Smooth muscle cell (in vitro differentiated cells): ENCODE measurements around the gene PSMD12. TPM values are rescaled to one million over a fixed set of nuclear protein-coding genes. Genes with fewer than 3 reads are reported as not detected.
A peak's percentile ranks its signal among the peaks of the same experiment; 100 is the strongest.

Source experiments
- DNase-seq: peaks from one replicate; lab custom pipeline; 2025; ENCODE audit not compliant: unreplicated experiment; lab: John Stamatoyannopoulos, UW
- H2AFZ ChIP-seq: fragments of 200-600 bp; sonication (generic); 2 replicates; pipeline ENCODE4 v1.6.0; 2016; ENCODE audit warnings: antibody characterized with exemption, low read depth, mild to moderate bottlenecking
- H3F3A ChIP-seq: fragments of 200-600 bp; sonication (generic); 2 replicates; pipeline ENCODE4 v1.6.0; 2017; ENCODE audit warnings: antibody characterized with exemption, low read depth
- H3K27ac ChIP-seq: fragments of 200-600 bp; sonication (generic); 2 replicates; pipeline ENCODE4 v1.5.1; 2016; ENCODE audit warnings: low read depth, mild to moderate bottlenecking
- H3K27me3 ChIP-seq: fragments of 200-600 bp; sonication (generic); 2 replicates; pipeline ENCODE4 v1.6.1; 2016; ENCODE audit warnings: low read depth, mild to moderate bottlenecking
- H3K36me3 ChIP-seq: fragments of 200-600 bp; sonication (generic); 2 replicates; pipeline ENCODE4 v1.5.1; 2016; ENCODE audit warnings: low read depth
- H3K4me1 ChIP-seq: fragments of 200-600 bp; sonication (generic); 2 replicates; pipeline ENCODE4 v1.5.1; 2016; ENCODE audit warnings: low read depth
- H3K4me2 ChIP-seq: fragments of 200-600 bp; sonication (generic); 2 replicates; pipeline ENCODE4 v1.6.0; 2016; ENCODE audit warnings: mild to moderate bottlenecking
- H3K4me3 ChIP-seq: fragments of 200-600 bp; sonication (generic); 2 replicates; pipeline ENCODE4 v1.5.1; 2016; ENCODE audit warnings: mild to moderate bottlenecking
- H3K79me2 ChIP-seq: fragments of 200-600 bp; sonication (generic); 2 replicates; pipeline ENCODE4 v1.6.0; 2016; ENCODE audit warnings: low read depth, mild to moderate bottlenecking
- H3K9ac ChIP-seq: fragments of 200-600 bp; sonication (generic); 2 replicates; pipeline ENCODE4 v1.6.0; 2016; ENCODE audit warnings: low read depth
- H3K9me3 ChIP-seq: fragments of 200-600 bp; sonication (generic); replicated peaks from 2 replicates; pipeline ENCODE4 v1.5.1; 2016; ENCODE audit warnings: low read depth
- H4K20me1 ChIP-seq: fragments of 200-600 bp; sonication (generic); 2 replicates; pipeline ENCODE4 v1.6.0; 2016; ENCODE audit warnings: low read depth
- WGBS: methylation state at CpG from one replicate; pipeline ENCODE4 v1.1.7; 2016; ENCODE audit warnings: low lambda C conversion rate; 5-methylcytosine and 5-hydroxymethylcytosine counted together
- polyA plus RNA-seq: library from polyadenylated mRNA; unstranded; fragments of >200 nt; fragmentation: Nextera tagmentation; extraction: Ambion mirVana; gene quantifications from 2 replicates; pipeline ENCODE4 v1.2.1, GENCODE V29; 2016
- total RNA-seq: library from RNA; depleted of rRNA; stranded (reverse); fragments of >200 nt; gene quantifications from 2 replicates; pipeline ENCODE4 v1.2.3, GENCODE V29; 2014
- TF ChIP-seq, protein P1 (sequence below): fragments of 200-600 bp; sonication (generic); IDR thresholded peaks from 2 replicates; pipeline ENCODE4 v1.5.1; 2017; ENCODE audit warnings: borderline replicate concordance, mild to moderate bottlenecking, antibody characterized with exemption; ENCODE audit not compliant: insufficient read depth, poor library complexity, severe bottlenecking

The PSMD12 gene
- total and polyA plus RNA-seq, 2 experiments from 2014 or later, result 34.7 to 51.7 TPM

GRCh38 chr17:67364847-67365737 lies 1.3 kb downstream of the PSMD12 start:
- WGBS, result 83% methylated on average over 26 of the region's 26 CpGs
- peaks cover 63% of the 10 kb centered on the region for H3K79me2 ChIP-seq
- H3K9me3 ChIP-seq, result no peaks in the 10 kb centered on the region
- no peaks in the 10 kb centered on the region for H3K36me3 ChIP-seq
- peak overlapping the region; percentile 96 for H3K4me3 ChIP-seq
- peak overlapping the region; percentile 98 for H3K9ac ChIP-seq
- no peak for DNase-seq
- no peaks in the 10 kb centered on the region for H3F3A ChIP-seq
- TF ChIP-seq, protein P1, sequence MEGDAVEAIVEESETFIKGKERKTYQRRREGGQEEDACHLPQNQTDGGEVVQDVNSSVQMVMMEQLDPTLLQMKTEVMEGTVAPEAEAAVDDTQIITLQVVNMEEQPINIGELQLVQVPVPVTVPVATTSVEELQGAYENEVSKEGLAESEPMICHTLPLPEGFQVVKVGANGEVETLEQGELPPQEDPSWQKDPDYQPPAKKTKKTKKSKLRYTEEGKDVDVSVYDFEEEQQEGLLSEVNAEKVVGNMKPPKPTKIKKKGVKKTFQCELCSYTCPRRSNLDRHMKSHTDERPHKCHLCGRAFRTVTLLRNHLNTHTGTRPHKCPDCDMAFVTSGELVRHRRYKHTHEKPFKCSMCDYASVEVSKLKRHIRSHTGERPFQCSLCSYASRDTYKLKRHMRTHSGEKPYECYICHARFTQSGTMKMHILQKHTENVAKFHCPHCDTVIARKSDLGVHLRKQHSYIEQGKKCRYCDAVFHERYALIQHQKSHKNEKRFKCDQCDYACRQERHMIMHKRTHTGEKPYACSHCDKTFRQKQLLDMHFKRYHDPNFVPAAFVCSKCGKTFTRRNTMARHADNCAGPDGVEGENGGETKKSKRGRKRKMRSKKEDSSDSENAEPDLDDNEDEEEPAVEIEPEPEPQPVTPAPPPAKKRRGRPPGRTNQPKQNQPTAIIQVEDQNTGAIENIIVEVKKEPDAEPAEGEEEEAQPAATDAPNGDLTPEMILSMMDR, result no peak
- peak overlapping the region; percentile 95 for H3K27ac ChIP-seq
- H2AFZ ChIP-seq, result no peak overlapping the region
- peaks cover 16% of the 10 kb centered on the region for H3K4me1 ChIP-seq
- peak overlapping the region; percentile 94 for H3K4me2 ChIP-seq
- H3K27me3 ChIP-seq, result no peaks in the 10 kb centered on the region
- H4K20me1 ChIP-seq, result peaks cover 58% of the 10 kb centered on the region

DNA sequence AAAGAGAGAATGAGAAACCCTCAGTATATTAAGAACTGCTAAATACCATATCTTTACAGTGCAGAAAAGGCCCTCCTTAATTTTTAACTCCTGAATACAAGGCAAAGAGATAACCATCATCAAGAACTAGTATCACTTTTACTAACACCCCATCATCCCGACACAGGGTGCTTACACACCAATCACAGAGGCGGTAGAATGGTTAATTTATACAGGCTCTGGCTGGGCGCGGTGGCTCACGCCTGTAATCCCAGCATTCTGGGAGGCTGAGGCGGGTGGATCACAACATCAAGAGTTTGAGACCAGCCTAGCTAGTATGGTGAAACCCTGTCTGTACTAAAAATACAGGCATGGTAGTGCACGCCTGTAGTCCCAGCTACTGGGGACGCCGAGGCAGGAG lies 4.2 kb downstream of the PSMD12 start:
- Histone ChIP-seq H3K9me3 (no peaks in the 10 kb centered on the region), H3K79me2 (peaks cover 91% of the 10 kb centered on the region), H2AFZ (no peak overlapping the region), H3K27ac (no peak overlapping the region), H3K4me3 (no peak overlapping the region), H3K9ac (no peak overlapping the region), H3K36me3 (peaks cover 5% of the 10 kb centered on the region), H4K20me1 (peaks cover 87% of the 10 kb centered on the region), H3F3A (no peaks in the 10 kb centered on the region), H3K4me1 (peaks cover 16% of the 10 kb centered on the region), H3K27me3 (no peaks in the 10 kb centered on the region), H3K4me2 (no peak overlapping the region)
- TF ChIP-seq, protein P1, result no peak
- 97% methylated on average over 9 of the region's 9 CpGs for WGBS
- no peak for DNase-seq

GRCh38 chr17:67360880-67361279 lies 5.5 kb downstream of the PSMD12 start:
- TF ChIP-seq, protein P1, result no peak
- Histone ChIP-seq H3K4me1 (peaks cover 16% of the 10 kb centered on the region), H3K9me3 (no peaks in the 10 kb centered on the region), H3K9ac (no peak overlapping the region), H3K4me2 (no peak overlapping the region), H2AFZ (no peak overlapping the region), H3K27me3 (no peaks in the 10 kb centered on the region), H4K20me1 (peaks cover 96% of the 10 kb centered on the region), H3F3A (no peaks in the 10 kb centered on the region), H3K36me3 (peaks cover 7% of the 10 kb centered on the region), H3K27ac (no peak overlapping the region), H3K4me3 (no peak overlapping the region), H3K79me2 (peaks cover 93% of the 10 kb centered on the region)
- DNase-seq, result no peak
- 88% methylated on average over 1 of the region's 1 CpG for WGBS
